Measurements from ENCODE around the gene STX10. TPM values are rescaled to one million over a fixed set of nuclear protein-coding genes. Genes with fewer than 3 reads are reported as not detected.

The STX10 gene
- total and polyA plus RNA-seq, 2 experiments from 2014 or later: 66.5 to 82.2 TPM

DNA sequence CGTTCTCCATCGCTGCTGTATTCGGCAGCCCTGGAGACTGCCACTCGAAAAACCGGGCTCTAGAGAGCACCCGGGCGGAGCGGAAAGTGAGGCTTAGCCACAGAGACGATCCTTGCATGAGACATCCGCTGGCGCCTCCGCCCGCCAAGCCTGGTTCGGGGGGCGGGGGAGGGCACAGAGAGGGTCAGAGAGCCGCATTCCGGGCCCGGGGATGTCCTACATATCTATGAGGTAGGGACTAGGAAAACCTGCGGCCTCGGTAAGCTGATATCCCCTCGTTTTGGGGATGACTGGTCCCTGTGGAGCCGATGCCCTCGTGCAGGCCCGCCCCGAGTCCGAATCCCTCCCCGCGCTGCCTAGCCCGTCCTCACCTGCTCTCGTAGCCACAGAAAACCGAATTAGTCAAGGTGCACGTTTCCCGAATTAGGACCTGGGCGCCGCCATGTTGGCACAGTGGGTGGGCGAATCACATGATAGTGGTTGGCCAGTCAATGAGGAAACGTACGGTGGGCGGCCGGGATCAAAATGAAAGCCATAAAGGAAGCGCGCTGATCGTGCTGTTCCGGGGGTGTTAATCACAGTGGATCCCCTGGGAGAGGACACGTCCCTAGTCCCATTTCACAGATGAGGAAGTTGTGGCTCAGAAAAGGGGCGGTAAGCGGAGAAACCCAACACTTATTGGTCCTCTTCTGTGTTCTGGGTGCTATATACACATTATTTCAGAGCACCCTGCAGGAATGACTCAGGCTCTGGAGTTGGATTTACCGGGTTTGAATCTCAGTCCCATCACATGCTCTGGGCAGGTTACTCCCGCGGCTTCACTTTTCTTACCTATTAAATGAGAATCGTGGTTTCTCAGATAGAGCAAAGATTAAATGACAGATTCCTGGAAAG lies 33.6 kb downstream of the STX10 start, which contains the start of gene TRMT1:
Gene TRMT1 (minus strand): TSS at position 459 of the 894 bp plus-strand sequence. CDS start 341 bp downstream, at position 118.
- Histone ChIP-seq H3K9me3 (ENCODE audit: low read depth) (no peaks in the 10 kb centered on the region), H3K4me2 (peak within 1 kb of the TSS; percentile 94), H4K20me1 (ENCODE audit: insufficient read depth, poor library complexity, severe bottlenecking) (peaks cover 16% of the 10 kb centered on the region), H3K79me2 (peaks cover 48% of the 10 kb centered on the region), H3K4me1 (ENCODE audit: insufficient read depth) (peaks cover 31% of the 10 kb centered on the region), H3K27ac (peak within 1 kb of the TSS; percentile 59), H2AFZ (peak within 1 kb of the TSS; percentile 81), H3K4me3 (peak within 1 kb of the TSS; percentile 62), H3K36me3 (replicated peaks; ENCODE audit: insufficient read depth, low read depth) (no peaks in the 10 kb centered on the region), H3K9me2 (replicated peaks; ENCODE audit: insufficient read depth) (no peaks in the 10 kb centered on the region), H3K27me3 (no peaks in the 10 kb centered on the region)
- TF ChIP-seq, protein P1, sequence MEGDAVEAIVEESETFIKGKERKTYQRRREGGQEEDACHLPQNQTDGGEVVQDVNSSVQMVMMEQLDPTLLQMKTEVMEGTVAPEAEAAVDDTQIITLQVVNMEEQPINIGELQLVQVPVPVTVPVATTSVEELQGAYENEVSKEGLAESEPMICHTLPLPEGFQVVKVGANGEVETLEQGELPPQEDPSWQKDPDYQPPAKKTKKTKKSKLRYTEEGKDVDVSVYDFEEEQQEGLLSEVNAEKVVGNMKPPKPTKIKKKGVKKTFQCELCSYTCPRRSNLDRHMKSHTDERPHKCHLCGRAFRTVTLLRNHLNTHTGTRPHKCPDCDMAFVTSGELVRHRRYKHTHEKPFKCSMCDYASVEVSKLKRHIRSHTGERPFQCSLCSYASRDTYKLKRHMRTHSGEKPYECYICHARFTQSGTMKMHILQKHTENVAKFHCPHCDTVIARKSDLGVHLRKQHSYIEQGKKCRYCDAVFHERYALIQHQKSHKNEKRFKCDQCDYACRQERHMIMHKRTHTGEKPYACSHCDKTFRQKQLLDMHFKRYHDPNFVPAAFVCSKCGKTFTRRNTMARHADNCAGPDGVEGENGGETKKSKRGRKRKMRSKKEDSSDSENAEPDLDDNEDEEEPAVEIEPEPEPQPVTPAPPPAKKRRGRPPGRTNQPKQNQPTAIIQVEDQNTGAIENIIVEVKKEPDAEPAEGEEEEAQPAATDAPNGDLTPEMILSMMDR (IDR thresholded peaks at IDR 0.05; ENCODE audit: poor library complexity): no peak
- TF ChIP-seq EZH2 (IDR thresholded peaks at IDR 0.05; ENCODE audit: borderline replicate concordance): no peak
- no peak for TF ChIP-seq EZH2phosphoT487 (IDR thresholded peaks at IDR 0.05; ENCODE audit: low read depth, severe bottlenecking, unreplicated experiment)
- under 1% methylated on average over 51 of the region's 51 CpGs for WGBS (ENCODE audit: low lambda C conversion rate, missing lambda C conversion rate)
- peak; percentile 94 for DNase-seq (ENCODE audit: low spot score)

DNA sequence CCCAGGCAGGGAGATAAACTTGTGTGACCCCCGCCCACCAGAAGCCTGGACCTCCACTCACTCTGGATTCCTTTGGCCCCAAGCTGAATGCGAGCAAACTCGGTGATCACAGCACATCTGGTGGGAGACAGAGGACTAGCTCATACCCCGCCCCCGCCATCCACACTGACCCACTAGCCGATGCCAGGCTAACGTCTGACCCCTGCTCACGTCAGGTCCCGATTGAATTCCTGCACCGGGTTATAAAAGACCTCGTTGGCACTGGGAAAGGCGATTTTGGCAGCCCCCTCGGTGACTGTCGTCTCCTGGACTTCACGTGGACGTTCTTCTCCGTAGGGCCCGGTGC lies 34.3 kb downstream of the STX10 start:
- Histone ChIP-seq H3K79me2 (peaks cover 41% of the 10 kb centered on the region), H3K9me3 (ENCODE audit: low read depth) (no peaks in the 10 kb centered on the region), H3K36me3 (replicated peaks; ENCODE audit: insufficient read depth, low read depth) (no peaks in the 10 kb centered on the region), H3K4me3 (peak overlapping the region; percentile 62), H3K4me1 (ENCODE audit: insufficient read depth) (peaks cover 26% of the 10 kb centered on the region), H4K20me1 (ENCODE audit: insufficient read depth, poor library complexity, severe bottlenecking) (peaks cover 16% of the 10 kb centered on the region), H2AFZ (peak overlapping the region; percentile 71), H3K27ac (peak overlapping the region; percentile 59), H3K4me2 (peak overlapping the region; percentile 94), H3K9me2 (replicated peaks; ENCODE audit: insufficient read depth) (no peaks in the 10 kb centered on the region), H3K27me3 (no peaks in the 10 kb centered on the region)
- no peak for DNase-seq (ENCODE audit: low spot score)
- WGBS (ENCODE audit: low lambda C conversion rate, missing lambda C conversion rate): 4% methylated on average over 18 of the region's 18 CpGs
- TF ChIP-seq EZH2 (IDR thresholded peaks at IDR 0.05; ENCODE audit: borderline replicate concordance): no peak
- TF ChIP-seq EZH2phosphoT487 (IDR thresholded peaks at IDR 0.05; ENCODE audit: low read depth, severe bottlenecking, unreplicated experiment): no peak
- TF ChIP-seq, protein P1 (IDR thresholded peaks at IDR 0.05; ENCODE audit: poor library complexity): no peak

DNA sequence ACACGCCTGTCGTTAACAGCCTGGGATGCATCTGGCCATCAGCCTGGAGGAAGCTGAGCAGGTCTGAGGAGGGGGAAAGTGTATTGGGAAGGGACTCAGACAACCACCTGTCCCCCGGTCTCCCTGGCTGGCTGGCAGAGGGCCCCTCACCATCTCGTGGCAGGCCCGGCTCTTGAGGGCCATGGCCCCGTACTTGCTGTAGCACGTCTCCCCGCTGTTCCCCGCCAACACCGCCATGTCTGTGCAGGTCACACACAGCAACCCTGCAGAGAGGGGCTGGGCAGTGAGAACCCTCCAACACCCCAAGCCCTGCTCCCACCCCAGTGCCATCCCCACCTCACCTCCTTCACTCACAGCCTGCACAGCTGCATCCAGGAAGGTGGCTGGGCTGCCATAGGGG lies 37.6 kb downstream of the STX10 start:
- H3K4me1 ChIP-seq (ENCODE audit: insufficient read depth): peaks cover 12% of the 10 kb centered on the region
- DNase-seq (ENCODE audit: low spot score): no peak
- no peaks in the 10 kb centered on the region for H3K9me3 ChIP-seq (ENCODE audit: low read depth)
- no peak overlapping the region for H2AFZ ChIP-seq
- H3K36me3 ChIP-seq (replicated peaks; ENCODE audit: insufficient read depth, low read depth): no peaks in the 10 kb centered on the region
- TF ChIP-seq EZH2phosphoT487 (IDR thresholded peaks at IDR 0.05; ENCODE audit: low read depth, severe bottlenecking, unreplicated experiment) (no peak), EZH2 (IDR thresholded peaks at IDR 0.05; ENCODE audit: borderline replicate concordance) (no peak)
- TF ChIP-seq, protein P1 (IDR thresholded peaks at IDR 0.05; ENCODE audit: poor library complexity): no peak
- H3K79me2 ChIP-seq: peaks cover 15% of the 10 kb centered on the region
- WGBS (ENCODE audit: low lambda C conversion rate, missing lambda C conversion rate): 94% methylated on average over 10 of the region's 10 CpGs
- no peak overlapping the region for H3K27ac ChIP-seq
- no peak overlapping the region for H3K4me3 ChIP-seq
- no peaks in the 10 kb centered on the region for H3K27me3 ChIP-seq
- H4K20me1 ChIP-seq (ENCODE audit: insufficient read depth, poor library complexity, severe bottlenecking): no peaks in the 10 kb centered on the region
- H3K4me2 ChIP-seq: no peak overlapping the region
- no peaks in the 10 kb centered on the region for H3K9me2 ChIP-seq (replicated peaks; ENCODE audit: insufficient read depth)

All from hepatocyte (in vitro differentiated cells).